WTC11 (cell line): Measurements from ENCODE around the gene PALM3.

Experiments
- FOXJ3 ChIP-seq: sonication (generic); formaldehyde crosslinking; IDR thresholded peaks from 2 replicates; pipeline ENCODE4 v1.9.0; 2021; ENCODE audit warnings: missing genetic modification reagents, mild to moderate bottlenecking, borderline replicate concordance
- JUN ChIP-seq: sonication (generic); formaldehyde crosslinking; IDR thresholded peaks from 2 replicates; pipeline ENCODE4 v1.8.0; 2023; ENCODE audit warnings: mild to moderate bottlenecking, missing genetic modification reagents
- NR2C2 ChIP-seq: sonication (generic); formaldehyde crosslinking; IDR thresholded peaks from 2 replicates; pipeline ENCODE4 v1.8.0; 2022; ENCODE audit warnings: mild to moderate bottlenecking, missing genetic modification reagents
- ZBTB21 ChIP-seq: sonication (generic); formaldehyde crosslinking; IDR thresholded peaks from 2 replicates; pipeline ENCODE4 v1.8.1; 2023; ENCODE audit warnings: mild to moderate bottlenecking, missing genetic modification reagents, borderline replicate concordance
- TF ChIP-seq, protein P1 (sequence below): fragments of 200-600 bp; IDR thresholded peaks from 2 replicates; pipeline ENCODE4 v1.8.0; 2022; ENCODE audit warnings: antibody characterized with exemption

DNA sequence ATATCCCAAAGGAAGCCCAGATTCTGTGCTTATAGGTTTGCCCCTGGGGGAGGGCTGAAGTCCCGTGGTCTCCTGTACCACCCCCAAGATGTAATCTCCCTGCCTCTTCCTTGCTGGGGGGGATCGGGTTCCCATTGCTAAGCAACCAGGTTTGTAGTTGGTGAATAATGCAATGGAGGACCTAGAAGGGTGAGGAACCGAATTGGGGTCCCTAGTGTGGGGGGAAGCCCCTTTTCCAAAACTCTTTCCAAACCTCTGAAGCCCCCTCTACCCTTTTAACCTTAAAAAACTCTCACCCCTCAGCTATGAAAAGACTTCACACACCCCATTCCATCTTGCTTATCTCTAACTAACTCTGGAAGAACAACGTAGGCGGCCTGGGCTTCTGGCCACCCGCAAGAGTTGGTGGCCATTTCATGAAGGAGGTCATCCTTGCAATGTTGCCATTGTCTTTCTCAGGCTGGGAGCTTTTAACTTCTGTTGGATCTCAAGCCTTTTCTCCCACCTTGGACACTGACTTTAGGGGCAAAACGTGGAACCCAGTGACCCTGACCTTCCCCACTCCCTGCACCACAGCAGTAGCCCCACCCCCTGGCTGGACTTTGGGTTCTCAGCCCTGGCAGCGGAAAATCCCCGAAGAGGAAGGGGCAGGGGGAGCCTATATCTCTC lies 661 bp downstream of the PALM3 start:
- TF ChIP-seq NR2C2 (CRISPR knock-in tag) (no peak), JUN (CRISPR knock-in tag) (no peak), FOXJ3 (no peak), ZBTB21 (no peak)
- TF ChIP-seq, protein P1, sequence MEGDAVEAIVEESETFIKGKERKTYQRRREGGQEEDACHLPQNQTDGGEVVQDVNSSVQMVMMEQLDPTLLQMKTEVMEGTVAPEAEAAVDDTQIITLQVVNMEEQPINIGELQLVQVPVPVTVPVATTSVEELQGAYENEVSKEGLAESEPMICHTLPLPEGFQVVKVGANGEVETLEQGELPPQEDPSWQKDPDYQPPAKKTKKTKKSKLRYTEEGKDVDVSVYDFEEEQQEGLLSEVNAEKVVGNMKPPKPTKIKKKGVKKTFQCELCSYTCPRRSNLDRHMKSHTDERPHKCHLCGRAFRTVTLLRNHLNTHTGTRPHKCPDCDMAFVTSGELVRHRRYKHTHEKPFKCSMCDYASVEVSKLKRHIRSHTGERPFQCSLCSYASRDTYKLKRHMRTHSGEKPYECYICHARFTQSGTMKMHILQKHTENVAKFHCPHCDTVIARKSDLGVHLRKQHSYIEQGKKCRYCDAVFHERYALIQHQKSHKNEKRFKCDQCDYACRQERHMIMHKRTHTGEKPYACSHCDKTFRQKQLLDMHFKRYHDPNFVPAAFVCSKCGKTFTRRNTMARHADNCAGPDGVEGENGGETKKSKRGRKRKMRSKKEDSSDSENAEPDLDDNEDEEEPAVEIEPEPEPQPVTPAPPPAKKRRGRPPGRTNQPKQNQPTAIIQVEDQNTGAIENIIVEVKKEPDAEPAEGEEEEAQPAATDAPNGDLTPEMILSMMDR, result no peak
